ENCODE results near the gene ACOXL.
"Not testable (repeated sequence)": the region's sequence is repeated elsewhere in the genome, so short reads cannot be mapped to it uniquely, and the experiment has no call there.

Gene ACOXL

DNA sequence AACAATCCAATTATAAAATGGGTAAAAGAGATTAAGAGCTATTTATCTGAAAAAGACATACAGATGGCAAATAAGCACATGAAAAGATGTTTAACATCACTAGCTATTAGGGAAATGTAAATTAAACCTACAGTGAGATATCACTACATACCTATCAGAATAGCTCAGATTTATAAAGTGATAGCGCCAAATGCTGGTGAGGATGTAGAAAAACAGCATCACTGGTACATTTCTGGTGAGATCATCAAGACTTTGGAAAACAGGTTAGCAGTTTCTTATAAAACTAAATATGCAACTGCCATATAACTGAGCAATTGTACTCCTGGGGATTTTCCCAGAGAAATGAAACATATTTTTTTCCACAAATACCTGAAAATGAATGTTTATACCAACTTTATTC lies 100.4 kb downstream of the ACOXL start:
- no peak for DNase-seq

DNA sequence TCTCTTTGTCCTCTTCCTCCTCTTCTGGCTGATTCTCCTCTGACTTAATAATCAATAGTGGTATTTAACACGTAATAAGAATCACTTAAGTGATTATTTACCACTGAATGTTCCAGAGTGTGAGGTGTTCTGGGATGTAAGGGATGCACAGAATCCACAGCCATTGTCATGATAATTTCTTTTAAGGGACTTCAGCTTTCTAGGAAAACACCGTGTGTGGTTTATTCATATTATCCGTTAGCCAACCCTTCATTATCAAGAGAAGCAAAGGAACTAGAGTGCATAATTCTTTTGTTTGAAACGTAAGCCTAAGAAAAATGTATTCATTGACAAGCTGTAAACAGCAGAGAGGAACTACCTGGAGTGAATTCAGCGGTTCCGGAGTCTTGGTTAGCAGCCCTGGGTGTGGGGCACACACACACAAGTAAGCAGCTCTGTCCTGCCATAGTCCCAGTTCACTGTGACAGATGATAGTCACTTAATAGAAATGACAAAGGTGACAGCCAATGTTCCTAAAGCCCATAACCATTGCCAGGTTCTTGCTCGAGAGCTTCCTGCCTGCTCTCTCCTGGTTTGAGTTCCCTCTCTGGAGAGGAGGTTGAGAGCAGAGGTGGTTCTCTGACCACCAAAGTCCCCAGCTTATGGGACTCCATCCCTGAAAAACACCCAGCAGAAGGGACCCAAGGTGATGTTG lies 101.9 kb downstream of the ACOXL start:
- DNase-seq: no peak

DNA sequence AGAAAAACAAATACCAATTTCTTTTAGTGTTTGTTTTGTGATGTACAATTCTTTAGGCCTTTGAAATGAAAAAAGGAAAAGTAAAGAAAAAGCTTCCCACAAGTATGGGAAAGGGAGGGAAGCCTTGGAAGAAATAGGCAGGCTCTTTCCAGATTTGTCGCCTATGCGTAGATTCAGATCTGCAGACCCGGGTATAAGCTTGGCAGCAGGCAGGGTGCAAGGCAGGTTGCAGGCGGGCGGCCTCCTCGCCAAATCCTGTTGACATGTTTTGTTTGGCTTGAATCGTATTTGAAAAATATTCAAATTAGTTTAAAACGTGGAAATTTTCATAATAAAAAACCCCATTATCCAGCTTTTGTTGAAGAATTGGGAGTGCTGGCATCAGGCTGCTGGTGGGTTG lies 104.3 kb downstream of the ACOXL start:
- DNase-seq: no peak

DNA sequence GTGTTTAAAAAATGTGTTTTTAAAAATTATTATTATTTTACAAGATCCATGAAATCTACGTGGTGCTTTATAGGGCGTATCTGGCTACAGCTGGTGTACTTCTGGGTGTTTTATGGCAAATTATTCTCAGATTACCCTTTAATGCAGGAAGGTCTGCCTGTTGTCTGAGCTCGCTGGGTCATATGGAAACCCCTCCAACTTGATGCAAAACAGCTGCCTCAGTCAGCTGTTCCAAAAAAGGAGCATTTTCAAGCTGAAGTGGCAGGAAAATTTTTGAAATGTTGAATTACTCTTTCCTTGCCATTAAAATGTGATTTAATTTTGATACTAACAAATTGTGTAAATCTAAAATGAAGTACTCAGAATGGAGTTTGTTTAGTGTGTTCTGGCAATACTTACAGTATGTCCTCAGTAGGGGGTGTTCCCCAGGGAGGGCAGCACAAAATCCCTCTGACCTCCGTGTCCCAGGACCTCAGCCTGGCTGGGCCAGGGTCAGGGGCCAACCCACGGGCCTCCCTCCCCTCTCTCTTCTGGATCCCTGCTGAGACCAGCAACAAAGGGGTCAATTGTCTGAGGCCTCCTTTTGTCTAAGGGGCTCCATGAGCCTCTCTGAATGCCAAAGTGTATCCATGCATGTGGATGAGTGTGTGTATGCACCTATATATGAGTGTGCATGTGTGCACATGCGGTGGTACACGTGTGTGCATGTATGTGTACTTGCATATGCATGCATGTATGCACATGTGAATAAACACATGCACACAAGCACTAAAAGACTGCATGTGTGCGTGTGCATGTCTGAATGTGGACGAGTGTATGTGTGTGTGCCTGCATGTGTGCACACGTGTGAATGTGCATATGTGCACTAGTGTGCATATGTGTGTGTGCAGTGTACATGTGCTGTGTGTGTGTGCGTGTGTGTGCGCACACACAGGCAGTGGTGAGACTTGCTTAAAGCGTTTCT lies 105.4 kb downstream of the ACOXL start:
- no peak for DNase-seq

DNA sequence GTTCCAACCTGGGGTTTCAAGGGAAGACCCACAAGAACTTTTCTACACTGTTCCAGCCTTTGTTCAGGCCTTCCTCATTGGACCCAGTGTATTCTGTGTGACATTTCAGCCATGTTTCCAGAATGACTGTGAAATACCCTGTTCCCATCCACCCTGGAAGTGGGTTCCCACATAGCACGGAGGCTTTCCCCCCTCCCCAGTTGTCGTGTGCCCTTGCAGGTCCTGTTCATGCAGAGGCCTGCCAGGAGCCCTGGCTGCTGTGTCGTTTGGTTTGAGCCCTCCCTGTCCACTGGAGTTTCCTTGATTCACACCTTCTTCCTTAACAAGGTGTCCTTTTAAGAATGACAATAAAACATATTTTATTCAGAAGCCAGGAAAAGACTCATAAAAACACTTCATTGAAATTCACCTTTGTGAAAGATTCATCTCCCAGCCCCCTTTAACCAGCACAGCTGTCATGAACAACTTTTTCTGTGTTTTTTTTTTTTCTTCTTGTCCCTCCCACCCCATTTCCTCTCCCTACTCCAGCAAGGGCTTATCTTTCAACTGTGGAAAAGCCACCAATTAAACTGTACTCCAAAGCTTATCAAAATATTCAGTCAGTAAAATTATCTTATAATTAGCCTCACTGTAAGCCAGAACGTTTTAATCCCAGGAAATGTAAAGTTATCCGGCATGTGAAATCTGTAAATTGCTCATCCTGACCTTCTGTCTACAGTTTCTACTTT lies 106.4 kb downstream of the ACOXL start:
- no peak for DNase-seq

DNA sequence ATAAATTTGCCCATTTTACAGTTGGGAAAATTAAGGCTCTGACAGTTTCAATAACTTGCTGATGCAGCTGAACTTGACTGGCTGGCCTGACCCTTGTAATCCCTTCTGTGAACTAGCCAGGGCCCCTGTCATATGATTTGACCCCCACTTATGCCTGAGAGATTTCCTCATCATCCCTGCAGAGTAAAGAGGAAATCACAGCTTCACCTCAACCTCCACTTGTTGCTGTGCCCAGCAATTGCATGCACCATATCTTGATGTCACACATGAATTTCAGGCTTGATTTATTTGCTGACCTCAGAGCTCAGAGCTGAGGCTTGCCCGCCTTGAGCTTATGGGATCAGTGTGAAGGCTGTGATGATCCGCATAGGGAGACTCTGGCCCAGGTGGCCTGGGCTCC lies 108.1 kb downstream of the ACOXL start:
- DNase-seq: no peak

DNA sequence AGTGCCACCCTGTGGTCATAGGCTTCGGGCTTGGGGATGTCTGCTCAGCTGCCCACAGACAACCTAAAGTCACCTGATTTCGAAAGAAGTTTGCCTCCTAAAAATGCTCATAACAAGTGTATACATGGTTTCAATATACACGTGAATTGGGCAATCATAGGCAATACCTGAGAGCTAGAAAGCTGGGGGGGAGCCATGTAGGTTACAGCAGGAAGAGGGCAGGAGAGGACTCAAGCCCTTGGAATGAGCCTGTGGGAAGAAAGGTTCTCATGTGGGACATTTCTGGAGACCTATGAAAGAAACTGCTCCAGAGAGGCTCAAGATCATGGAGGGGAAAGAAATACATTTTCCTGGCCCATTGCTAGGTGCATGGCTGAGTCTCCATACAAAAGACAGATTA lies 109.7 kb downstream of the ACOXL start:
- no peak for DNase-seq

DNA sequence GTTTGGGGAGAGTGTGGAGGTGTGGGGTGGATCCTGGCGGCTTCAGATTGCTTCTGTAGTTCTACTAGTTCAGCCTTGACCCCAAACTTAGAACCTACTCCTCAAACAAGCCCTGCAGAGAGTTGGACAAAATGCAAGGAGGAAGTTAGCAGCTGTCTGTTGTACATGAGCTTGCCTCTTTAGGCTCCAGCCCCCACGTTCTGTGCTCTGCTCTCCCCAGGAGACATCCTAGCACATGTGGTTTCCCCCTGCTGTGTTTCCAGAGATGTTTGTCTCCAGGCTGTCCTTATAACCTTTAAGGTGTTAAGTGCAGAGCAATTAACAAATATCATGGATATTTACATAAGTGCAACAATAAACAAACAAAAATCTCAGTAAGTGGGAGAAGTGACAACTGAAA lies 111.1 kb downstream of the ACOXL start:
- DNase-seq: no peak

DNA sequence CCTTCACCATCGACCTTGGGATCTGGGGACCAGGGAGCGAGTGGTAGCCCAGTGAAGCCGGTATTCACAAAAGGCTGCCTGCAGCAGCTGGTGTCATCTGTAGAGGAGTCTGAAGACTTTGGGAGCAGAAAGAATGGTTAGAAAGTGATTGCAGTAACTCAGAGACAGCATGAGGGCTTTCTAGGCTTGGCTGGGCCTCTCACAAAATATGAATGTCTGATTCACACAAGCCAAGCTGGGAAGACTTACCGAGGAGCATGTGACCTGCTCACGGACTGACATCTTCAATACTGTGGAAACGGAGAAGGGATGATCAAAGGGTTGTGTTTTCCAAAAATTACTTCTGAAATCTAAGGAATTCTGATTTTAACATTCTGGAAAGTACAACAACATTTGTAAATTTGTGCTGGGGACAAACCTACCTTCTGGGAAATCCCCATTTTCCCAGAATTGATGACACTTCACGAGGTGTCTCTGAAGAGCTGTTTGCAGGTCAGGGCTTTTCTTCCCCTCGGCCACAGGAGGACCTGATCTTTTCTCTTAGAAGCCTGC lies 111.7 kb downstream of the ACOXL start:
- no peak for DNase-seq

DNA sequence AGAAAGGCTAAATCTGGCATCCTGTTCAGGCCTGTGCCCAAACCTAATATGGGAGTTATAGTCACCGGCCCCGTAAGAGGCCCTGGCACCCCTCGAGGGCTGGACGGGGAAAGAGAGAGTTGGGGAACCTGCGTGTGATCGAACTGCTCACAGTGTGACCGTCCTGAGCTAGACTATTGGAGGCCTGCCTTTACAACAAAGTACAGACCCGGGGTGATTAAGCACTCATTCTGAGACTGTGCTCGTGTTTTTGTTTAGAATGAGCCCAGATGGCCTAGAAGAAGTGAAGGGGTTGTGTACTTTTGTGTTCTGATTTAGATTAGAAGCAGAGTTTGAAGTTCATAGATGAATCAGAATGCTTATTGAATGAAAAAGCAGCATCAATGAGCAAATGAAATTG lies 115.3 kb downstream of the ACOXL start:
- DNase-seq: no peak

DNA sequence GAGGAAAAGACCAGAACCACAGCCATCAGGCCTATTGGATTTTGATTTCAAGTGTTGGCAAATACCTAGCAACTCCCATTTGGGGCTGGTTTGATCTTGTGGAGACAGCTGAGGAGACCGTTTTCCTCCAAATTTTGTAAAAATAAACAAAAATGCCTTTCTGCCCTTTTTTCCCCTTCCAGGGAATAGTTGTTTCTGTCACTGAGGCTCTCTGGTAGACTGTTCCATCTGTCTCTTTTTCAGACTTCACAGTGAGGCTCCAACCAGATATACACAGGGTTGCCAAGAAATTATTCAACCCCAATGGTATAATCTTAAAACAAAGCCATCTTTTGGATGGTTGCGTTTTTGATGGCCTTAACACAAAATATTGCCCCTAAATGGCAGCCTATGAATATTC lies 115.7 kb downstream of the ACOXL start:
- no peak for DNase-seq

DNA sequence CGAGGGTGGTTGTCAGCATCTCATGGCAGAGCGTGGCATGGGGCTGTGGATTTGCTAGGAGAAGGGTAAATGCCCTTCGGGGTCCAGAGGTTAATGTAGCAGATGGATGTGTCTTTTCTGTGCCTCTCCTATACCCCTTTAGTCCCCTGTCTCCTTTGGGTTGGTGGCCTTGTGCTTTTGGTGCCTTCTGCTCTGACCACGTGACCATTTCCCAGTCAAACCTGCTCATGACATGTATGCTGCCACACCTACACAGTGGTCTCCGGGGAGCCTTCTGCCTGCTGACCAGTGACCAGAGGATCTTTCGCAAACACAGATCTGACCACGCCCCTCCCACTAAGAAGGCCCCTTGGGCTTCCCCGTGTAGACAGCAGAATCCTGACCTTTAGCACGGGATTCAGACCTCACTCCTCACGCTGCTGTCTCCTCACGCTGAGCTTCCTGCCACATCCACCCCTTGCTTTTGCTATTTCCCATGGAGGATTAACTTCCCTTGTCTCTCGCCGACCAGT lies 116.2 kb downstream of the ACOXL start:
- no peak for DNase-seq

DNA sequence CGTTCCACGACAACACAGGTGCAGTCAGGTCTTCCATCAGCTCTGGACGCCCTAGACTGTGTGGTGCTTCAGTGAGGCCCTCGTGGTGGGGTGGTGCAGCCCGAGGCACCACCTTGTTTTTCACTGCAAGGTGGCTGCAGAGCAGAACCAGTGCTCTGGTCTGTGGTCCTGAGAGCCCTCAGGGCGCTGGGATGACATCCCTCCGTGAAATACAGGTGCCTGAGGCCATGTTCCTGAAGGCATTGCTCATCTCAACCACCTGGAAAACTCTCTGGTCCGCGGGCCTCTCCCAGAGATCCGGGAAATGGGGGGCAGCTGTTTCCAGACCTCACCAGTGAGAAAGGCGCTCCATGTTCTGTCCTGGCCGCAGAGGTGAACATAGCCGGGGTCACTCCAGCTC lies 119.2 kb downstream of the ACOXL start:
- no peak for DNase-seq

DNA sequence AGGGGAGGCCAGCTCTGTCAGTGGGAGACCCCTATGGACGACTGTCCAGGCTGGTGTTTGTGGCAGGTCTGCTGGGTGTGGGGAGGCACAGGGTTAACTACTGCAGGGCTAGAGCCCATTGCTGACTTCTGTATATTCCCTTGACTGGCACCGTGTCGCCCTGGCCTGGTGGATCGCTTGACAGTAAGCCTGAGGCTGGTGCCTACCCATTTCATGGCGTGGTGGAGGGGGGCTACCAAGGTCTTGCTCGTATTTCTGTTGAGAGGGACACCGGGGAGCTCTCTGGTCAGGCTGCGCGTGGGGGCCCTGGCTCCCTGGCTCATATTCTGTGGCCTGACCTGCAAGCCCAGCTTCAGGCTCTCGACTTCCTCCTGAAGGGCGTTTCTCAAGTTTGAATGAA lies 119.7 kb downstream of the ACOXL start:
- DNase-seq: no peak

DNA sequence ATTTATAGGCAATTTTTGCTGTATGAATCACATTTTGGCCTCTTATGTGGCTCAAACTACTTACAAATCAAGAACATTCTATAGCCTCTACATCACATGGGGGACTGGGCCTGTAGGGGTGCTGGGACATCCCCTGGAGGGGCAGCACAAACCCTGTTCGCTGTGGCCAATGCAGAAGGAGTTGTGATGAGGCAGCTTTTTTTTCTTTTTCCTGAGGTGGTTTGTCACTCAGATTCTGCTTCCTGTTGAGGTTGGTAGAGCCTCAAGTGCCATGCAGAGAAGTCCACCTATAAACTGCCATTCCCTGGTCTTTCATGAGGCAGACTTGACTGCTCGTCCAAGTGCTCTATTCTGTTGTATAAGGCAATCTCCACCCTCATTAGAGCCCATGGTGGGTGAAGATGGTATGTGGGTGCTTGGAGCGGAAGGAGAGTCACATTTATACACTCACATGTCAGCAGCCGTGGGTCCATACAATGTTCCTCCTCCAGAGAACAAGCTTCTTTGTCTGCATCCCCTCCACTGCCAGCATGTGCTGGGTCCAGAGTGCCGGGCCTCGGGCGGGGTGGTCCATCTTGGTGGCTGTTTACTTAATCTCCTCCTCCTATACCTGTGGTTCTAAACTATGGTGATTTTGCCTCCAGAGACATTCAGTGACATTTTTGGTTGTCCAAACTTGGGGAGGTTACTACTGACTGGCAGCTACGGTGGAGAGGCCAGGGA lies 120.3 kb downstream of the ACOXL start:
- no peak for DNase-seq

DNA sequence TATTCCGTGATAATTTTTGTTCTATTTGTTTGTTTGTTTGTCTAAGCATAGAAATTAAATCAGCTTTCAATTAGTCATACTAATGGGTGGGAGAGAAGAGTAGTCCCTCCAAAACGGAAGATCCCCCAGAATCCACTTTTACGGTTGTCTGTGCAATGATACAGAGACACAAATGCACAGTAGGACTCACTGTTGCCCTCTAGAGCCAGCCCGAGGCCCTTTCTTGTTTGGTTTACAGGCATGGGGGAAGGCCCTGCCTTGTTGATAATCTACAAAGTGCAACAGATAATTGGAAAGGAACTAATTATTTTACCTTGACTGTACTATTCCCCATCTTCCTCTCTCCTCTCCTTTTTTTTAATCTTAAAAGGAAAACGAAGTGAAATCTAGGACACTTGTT lies 121.1 kb downstream of the ACOXL start:
- DNase-seq: no peak

DNA sequence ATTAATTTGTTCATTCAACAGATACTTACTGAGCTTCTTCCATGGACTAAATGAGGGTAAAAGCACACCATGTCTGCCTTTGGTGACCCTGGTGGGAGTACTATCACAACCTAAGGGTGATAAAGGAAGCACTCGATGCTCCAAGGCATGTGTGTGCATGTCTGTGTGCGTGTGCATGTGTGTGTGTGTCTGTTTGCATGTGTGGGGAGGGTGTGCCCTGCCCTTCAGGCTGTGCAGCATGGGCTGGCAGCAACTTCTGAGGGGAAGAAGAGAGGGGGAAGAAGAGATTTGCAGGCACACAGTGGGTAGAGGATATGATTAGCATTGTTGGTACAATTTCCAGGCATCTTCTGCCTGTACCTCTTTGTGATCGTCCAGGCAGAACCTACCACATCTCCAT lies 121.6 kb downstream of the ACOXL start:
- DNase-seq: no peak

DNA sequence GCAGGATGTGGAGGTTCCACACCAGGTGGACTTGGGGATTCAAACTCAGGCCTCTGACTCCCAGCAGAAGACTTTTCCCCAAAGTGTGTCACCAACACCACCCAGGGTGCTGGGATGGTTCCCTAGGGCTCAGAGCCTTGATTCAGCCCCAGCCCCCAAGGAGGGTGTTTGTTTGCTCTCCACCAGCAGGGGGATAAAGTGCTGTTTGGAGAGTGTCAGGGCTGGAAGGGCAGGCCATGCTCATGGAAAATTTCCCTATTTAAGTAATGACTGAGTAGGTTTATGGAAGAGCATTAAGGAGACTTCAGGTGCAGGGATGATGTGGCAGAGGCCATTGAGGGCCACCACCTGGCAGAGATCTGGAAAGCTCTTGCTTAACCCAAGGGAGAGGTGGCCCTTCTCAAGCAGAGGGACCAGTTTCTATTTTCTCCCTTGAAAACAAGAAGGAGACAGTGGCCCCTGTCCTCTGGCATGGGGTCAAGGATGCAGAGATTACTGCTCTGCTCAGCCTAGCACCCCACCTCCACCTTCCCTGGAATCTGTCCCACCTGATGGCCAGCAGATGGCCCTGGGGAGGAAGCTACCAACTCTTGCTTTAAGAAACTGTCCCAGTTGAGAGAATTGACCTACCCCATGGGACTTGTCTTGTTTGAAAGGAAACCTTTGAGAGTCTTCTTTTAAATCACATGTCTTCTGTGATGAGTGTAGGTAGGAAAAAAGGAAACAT lies 122.1 kb downstream of the ACOXL start:
- no peak for DNase-seq

DNA sequence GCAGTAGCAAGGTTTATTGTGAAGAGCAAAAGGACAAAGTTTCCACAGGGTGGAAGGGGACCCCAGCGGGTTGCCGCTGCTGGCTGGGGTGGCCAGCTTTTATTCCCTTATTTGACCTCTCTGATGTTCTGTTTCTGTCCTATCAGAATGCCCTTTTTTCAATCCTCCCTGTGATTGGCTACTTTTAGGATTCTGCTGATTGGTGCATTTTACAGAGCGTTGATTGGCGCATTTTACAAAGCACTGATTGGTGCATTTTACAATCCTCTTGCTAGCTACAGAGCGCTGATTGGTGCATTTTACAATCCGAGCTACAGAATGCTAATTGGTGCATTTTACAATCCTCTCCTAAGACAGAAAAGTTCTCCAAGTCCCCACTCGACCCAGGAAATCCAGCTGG lies 123.5 kb downstream of the ACOXL start:
- not testable (repeated sequence) for DNase-seq

DNA sequence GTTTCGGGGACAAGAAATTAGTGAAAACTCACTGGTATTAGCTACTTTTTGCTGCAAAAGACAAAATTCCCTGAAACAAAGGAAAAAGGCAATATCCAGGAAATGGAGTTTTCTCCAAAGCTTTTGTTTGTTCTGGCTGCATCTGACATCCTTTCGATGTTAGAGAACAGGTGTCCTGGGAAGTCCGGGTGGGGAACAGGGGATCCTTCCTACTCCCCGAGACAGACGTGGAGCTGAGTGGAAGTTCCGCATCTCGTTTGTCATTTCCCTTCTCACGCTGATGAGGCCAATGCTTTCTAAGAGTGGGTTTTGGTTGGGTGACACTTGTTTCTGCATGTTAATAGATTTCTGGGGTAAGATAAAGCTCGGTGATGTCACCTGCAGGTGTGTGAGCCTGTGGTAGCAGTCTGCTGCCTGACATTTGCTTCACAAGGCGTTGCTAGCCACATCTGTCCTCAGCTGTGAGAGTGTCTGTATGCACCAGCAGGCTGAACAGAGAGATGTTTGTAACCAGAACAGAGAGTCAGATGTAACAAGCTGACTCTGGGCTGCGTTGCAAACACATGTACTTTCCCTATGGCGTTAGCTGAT lies 125.9 kb downstream of the ACOXL start:
- no peak for DNase-seq

DNA sequence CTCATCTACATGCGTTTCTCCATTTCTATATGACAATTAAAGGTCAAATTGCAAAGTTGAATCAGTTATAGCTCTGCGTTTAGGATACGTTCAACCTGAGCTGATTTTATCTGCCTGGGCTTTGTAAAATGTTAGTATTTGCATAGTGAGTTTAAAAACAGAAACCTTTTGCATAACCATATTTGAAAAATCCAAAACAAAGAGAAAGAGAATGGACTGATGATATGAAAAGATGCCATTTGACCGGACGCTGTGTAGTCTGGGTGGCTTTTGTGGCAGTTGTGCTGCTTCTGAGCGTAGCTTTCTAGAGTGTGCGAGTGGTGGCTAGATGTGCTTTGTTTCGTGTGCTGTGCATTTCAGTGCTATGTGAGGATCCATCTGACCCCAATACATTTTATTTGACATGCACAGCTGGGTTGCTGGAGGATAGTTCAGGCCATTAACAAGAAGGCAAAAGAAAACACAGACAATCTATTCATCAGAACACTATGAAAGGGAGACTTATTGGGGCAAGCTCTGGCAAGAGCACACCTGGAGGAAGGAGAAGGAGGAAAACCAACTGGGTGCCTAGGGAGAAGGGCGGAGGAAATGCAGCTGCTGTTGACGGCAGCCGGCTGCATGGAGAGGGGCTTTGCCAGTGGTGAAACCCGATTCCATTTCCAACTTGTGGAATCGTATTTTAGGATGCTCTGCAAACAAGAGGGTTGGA lies 126.8 kb downstream of the ACOXL start:
- no peak for DNase-seq
